Renal pelvis (tissue), 4 donors: ENCODE data around the gene CNNM3. TPM values are rescaled to one million over a fixed set of nuclear protein-coding genes. Genes with fewer than 3 reads are reported as not detected.
"Not testable (repeated sequence)": the region's sequence is repeated elsewhere in the genome, so short reads cannot be mapped to it uniquely, and the experiment has no call there.

Experiments
- DNase-seq: peaks from one replicate; pipeline ENCODE4 v3.0.0-alpha.2; 2013
- polyA plus RNA-seq, 3 donors: library from polyadenylated mRNA; unstranded; fragments of 120-200 nt; gene quantifications; one replicate each; pipeline ENCODE4 v1.2.1, GENCODE V29; 2013; ENCODE audit not compliant: insufficient read length in 3 of 3

CNNM3 gene
- polyA plus RNA-seq, 3 donors = 33.7 to 44.2 (median 40.6) TPM

- no peak for DNase-seq
These were observed 45.0 kb downstream of the CNNM3 start for GRCh38 chr2:96861074-96861473.

GRCh38 chr2:96863056-96863455, 47.0 kb downstream of the CNNM3 start:
- DNase-seq = not testable (repeated sequence)

- no peak for DNase-seq
These were observed 47.7 kb downstream of the CNNM3 start for GRCh38 chr2:96863575-96864342.

GRCh38 chr2:96864343-96865091, 48.4 kb downstream of the CNNM3 start:
- no peak for DNase-seq

- no peak for DNase-seq
These were observed 49.6 kb downstream of the CNNM3 start for GRCh38 chr2:96865654-96866053.

GRCh38 chr2:96866149-96866548, 50.1 kb downstream of the CNNM3 start:
- no peak for DNase-seq

- no peak for DNase-seq
These were observed 50.5 kb downstream of the CNNM3 start for GRCh38 chr2:96866586-96866985.

GRCh38 chr2:96866986-96867755, 51.1 kb downstream of the CNNM3 start:
- DNase-seq = no peak

- DNase-seq = no peak
These were observed 51.9 kb downstream of the CNNM3 start for GRCh38 chr2:96867756-96868554.

GRCh38 chr2:96868555-96869280, 52.6 kb downstream of the CNNM3 start:
- peak; percentile 90 for DNase-seq

- peak; percentile 84 for DNase-seq
These were observed 53.3 kb downstream of the CNNM3 start for GRCh38 chr2:96869281-96869821.

GRCh38 chr2:96869822-96870625, 54.0 kb downstream of the CNNM3 start, which contains the start of gene SEMA4C:
TSS of gene SEMA4C (minus strand) at chr2:96870080. CDS start at chr2:96867886, 2,194 bp downstream.
- no peak for DNase-seq

- no peak for DNase-seq
These were observed 54.7 kb downstream of the CNNM3 start for GRCh38 chr2:96870626-96871255.

- DNase-seq = no peak
These were observed 56.7 kb downstream of the CNNM3 start for GRCh38 chr2:96872591-96873349.

- no peak for DNase-seq
These were observed 57.6 kb downstream of the CNNM3 start for GRCh38 chr2:96873651-96874096.

- no peak for DNase-seq
These were observed 58.2 kb downstream of the CNNM3 start for GRCh38 chr2:96874198-96874831.

- DNase-seq = no peak
These were observed 59.6 kb downstream of the CNNM3 start for GRCh38 chr2:96875498-96876268.
